H9 (cell line): ENCODE measurements around the gene PTPRN2. TPM values are rescaled to one million over a fixed set of nuclear protein-coding genes. Genes with fewer than 3 reads are reported as not detected.

Experiments used
- DNase-seq: peaks from one replicate; pipeline ENCODE4 v3.0.0-alpha.2; 2017
- H2AFZ ChIP-seq: one replicate; pipeline ENCODE4 v1.6.1; 2013; ENCODE audit warnings: mild to moderate bottlenecking, low read length, control low read depth, moderate library complexity
- H2AK5ac ChIP-seq: 2 replicates; pipeline ENCODE4 v1.6.1; 2013; ENCODE audit warnings: low read length, control low read depth, mixed read lengths; ENCODE audit not compliant: insufficient read length
- H2BK120ac ChIP-seq: one replicate; pipeline ENCODE4 v1.6.1; 2013; ENCODE audit warnings: low read depth, mild to moderate bottlenecking, low read length, control low read depth, inconsistent platforms; ENCODE audit not compliant: poor library complexity, severe bottlenecking
- H2BK12ac ChIP-seq: 2 replicates; pipeline ENCODE4 v1.6.1; 2013; ENCODE audit warnings: low read length, control low read depth, mixed read lengths, low read depth; ENCODE audit not compliant: insufficient read length
- H2BK15ac ChIP-seq: 2 replicates; pipeline ENCODE4 v1.6.1; 2013; ENCODE audit warnings: low read depth, low read length, control low read depth
- H2BK20ac ChIP-seq: one replicate; pipeline ENCODE4 v1.6.1; 2013; ENCODE audit warnings: low read depth, mild to moderate bottlenecking, low read length, control low read depth, inconsistent platforms; ENCODE audit not compliant: poor library complexity, severe bottlenecking
- H2BK5ac ChIP-seq: 2 replicates; pipeline ENCODE4 v1.6.1; 2013; ENCODE audit warnings: low read length, control low read depth, mixed read lengths; ENCODE audit not compliant: insufficient read length
- H3K14ac ChIP-seq: 2 replicates; pipeline ENCODE4 v1.6.1; 2013; ENCODE audit warnings: low read length, control low read depth; ENCODE audit not compliant: insufficient read depth
- H3K18ac ChIP-seq: 2 replicates; pipeline ENCODE4 v1.6.1; 2013; ENCODE audit warnings: low read depth, mild to moderate bottlenecking, mixed read lengths, low read length, control low read depth; ENCODE audit not compliant: insufficient read length
- H3K23ac ChIP-seq: 2 replicates; pipeline ENCODE4 v1.6.1; 2013; ENCODE audit warnings: low read length, control low read depth, mixed read lengths, low read depth; ENCODE audit not compliant: insufficient read length
- H3K23me2 ChIP-seq: 2 replicates; pipeline ENCODE4 v1.6.1; 2013; ENCODE audit warnings: low read depth, mild to moderate bottlenecking, mixed read lengths, low read length, control low read depth; ENCODE audit not compliant: insufficient read length, poor library complexity, severe bottlenecking
- H3K27ac ChIP-seq: 2 replicates; pipeline ENCODE4 v1.5.1; 2013; ENCODE audit warnings: low read length, control low read depth, mixed read lengths, low read depth; ENCODE audit not compliant: insufficient read length
- H3K27me3 ChIP-seq: 2 replicates; pipeline ENCODE4 v1.6.1; 2013; ENCODE audit warnings: low read length, control low read depth, inconsistent platforms; ENCODE audit not compliant: insufficient read depth
- H3K4ac ChIP-seq: 2 replicates; pipeline ENCODE4 v1.6.1; 2013; ENCODE audit warnings: low read depth, mild to moderate bottlenecking, control low read depth, inconsistent platforms, low read length, moderate library complexity
- H3K4me1 ChIP-seq: 2 replicates; pipeline ENCODE4 v1.6.1; 2013; ENCODE audit warnings: low read length, control low read depth, inconsistent platforms; ENCODE audit not compliant: insufficient read depth
- H3K4me2 ChIP-seq: 2 replicates; pipeline ENCODE4 v1.6.1; 2013; ENCODE audit warnings: low read length, control low read depth, mixed read lengths; ENCODE audit not compliant: insufficient read length, insufficient read depth
- H3K56ac ChIP-seq: 2 replicates; pipeline ENCODE4 v1.6.1; 2013; ENCODE audit warnings: low read depth, mild to moderate bottlenecking, mixed read lengths, low read length, control low read depth; ENCODE audit not compliant: insufficient read length
- H3K79me1 ChIP-seq: 2 replicates; pipeline ENCODE4 v1.6.1; 2013; ENCODE audit warnings: low read depth, mild to moderate bottlenecking, moderate library complexity, low read length, control low read depth, inconsistent platforms; ENCODE audit not compliant: insufficient read depth, poor library complexity, severe bottlenecking
- H3K79me2 ChIP-seq: 2 replicates; pipeline ENCODE4 v1.6.1; 2013; ENCODE audit warnings: low read length, control low read depth, inconsistent platforms; ENCODE audit not compliant: insufficient read depth
- H3K9ac ChIP-seq: 2 replicates; pipeline ENCODE4 v1.6.1; 2013; ENCODE audit warnings: low read length, control low read depth, mixed read lengths; ENCODE audit not compliant: insufficient read length; ENCODE audit errors: extremely low read depth
- H3K9me3 ChIP-seq: one replicate; pipeline ENCODE4 v1.6.1; 2013; ENCODE audit warnings: low read depth, low read length, inconsistent platforms; ENCODE audit not compliant: control insufficient read depth
- H3T11ph ChIP-seq: one replicate; pipeline ENCODE4 v1.6.1; 2013; ENCODE audit warnings: mild to moderate bottlenecking, low read length, control low read depth, inconsistent platforms
- H4K20me1 ChIP-seq: one replicate; pipeline ENCODE4 v1.6.1; 2013; ENCODE audit not compliant: control insufficient read depth, insufficient read length, insufficient read depth
- H4K5ac ChIP-seq: 2 replicates; pipeline ENCODE4 v1.6.1; 2013; ENCODE audit warnings: low read depth, mild to moderate bottlenecking, mixed read lengths, low read length, control low read depth; ENCODE audit not compliant: insufficient read length
- H4K8ac ChIP-seq: replicated peaks from 2 replicates; pipeline ENCODE4 v1.6.1; 2013; ENCODE audit warnings: low read length, control low read depth, mixed read lengths, low read depth; ENCODE audit not compliant: insufficient read length
- H4K91ac ChIP-seq: 2 replicates; pipeline ENCODE4 v1.6.1; 2013; ENCODE audit warnings: low read depth, mild to moderate bottlenecking, moderate library complexity, mixed read lengths, low read length, control low read depth; ENCODE audit not compliant: insufficient read length
- H3K27ac Mint-ChIP-seq, 3 experiments: 2 replicates in 2 of 3; 3 replicates in 1 of 3; pipeline ENCODE4 v1.8.0; 2020 to 2021; ENCODE audit warnings: mixed read lengths in 3 of 3, mild to moderate bottlenecking in 1 of 3, moderate library complexity in 1 of 3
- H3K27me3 Mint-ChIP-seq: 2 replicates; pipeline ENCODE4 v1.8.0; 2021; ENCODE audit warnings: low read depth, mild to moderate bottlenecking, moderate library complexity, mixed read lengths
- H3K36me3 Mint-ChIP-seq, 3 experiments: 2 replicates in 2 of 3; 3 replicates in 1 of 3; pipeline ENCODE4 v1.8.0; 2020 to 2021; ENCODE audit warnings: low read depth in 3 of 3, mixed read lengths in 3 of 3; ENCODE audit not compliant: insufficient read depth in 1 of 3
- H3K4me1 Mint-ChIP-seq, 2 experiments: 2 replicates each; pipeline ENCODE4 v1.8.0; 2020; ENCODE audit warnings: mixed read lengths in 2 of 2
- H3K4me3 Mint-ChIP-seq, 2 experiments: 2 replicates in 1 of 2; 3 replicates in 1 of 2; pipeline ENCODE4 v1.8.0; 2020 to 2021; ENCODE audit warnings: mild to moderate bottlenecking in 2 of 2, mixed read lengths in 2 of 2, moderate library complexity in 1 of 2
- H3K9me3 Mint-ChIP-seq, 2 experiments: 2 replicates in 1 of 2; 3 replicates in 1 of 2; pipeline ENCODE4 v1.8.0; 2020; ENCODE audit warnings: mild to moderate bottlenecking in 2 of 2, mixed read lengths in 2 of 2, moderate library complexity in 1 of 2
- CTCF ChIP-seq: fragments of 200-600 bp; sonication (generic); conservative IDR thresholded peaks from 3 replicates; pipeline ENCODE4 v1.8.0; 2021; ENCODE audit warnings: antibody characterized with exemption, mild to moderate bottlenecking
- WGBS: extraction: QIAGEN DNeasy Blood & Tissue Kit; methylation state at CpG from one replicate; pipeline ENCODE4 v1.1.7; 2013; ENCODE audit warnings: missing lambda C conversion rate, low lambda C conversion rate, mixed read lengths; ENCODE audit not compliant: insufficient read length; ENCODE audit errors: extremely low coverage; 5-methylcytosine and 5-hydroxymethylcytosine counted together
- total RNA-seq: library from RNA; stranded (reverse); gene quantifications from 2 replicates; pipeline ENCODE4 v1.2.1, GENCODE V29; 2021

PTPRN2 gene
- total RNA-seq, 1 experiment from 2014 or later: 5.2 TPM

DNA sequence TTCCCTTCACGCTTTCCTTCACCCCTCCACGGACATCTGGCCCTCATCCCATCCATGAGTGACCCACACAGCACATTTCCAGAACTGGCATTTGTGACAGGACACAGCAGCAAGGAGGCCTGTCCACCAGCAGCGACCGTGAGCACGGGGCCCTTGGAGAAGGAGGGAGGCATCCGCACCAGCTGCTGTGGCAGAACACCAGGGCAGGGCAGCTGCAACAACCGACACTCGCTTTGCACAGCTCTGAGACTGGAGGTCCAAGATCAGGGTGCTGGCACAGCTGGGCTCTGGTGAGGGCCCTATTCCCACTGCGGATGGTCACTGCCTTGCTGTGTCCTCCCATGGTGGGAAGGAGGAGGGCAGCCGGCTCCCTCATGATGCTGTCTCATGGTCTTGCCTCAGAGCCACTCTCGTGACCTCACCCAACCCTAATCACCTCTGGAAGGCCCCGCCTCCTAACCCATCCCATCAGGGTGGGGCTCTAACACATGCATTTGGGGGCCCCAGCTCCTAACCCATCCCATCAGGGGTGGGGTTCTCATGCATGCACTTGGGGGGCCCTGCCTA, 36.7 kb downstream of the PTPRN2 start:
- Histone ChIP-seq H4K91ac (no peak overlapping the region), H2BK12ac (no peak overlapping the region), H3K79me1 (no peaks in the 10 kb centered on the region), H4K20me1 (no peaks in the 10 kb centered on the region), H3K4me2 (no peak overlapping the region), H3K79me2 (no peaks in the 10 kb centered on the region), H3K56ac (no peak overlapping the region), H2BK5ac (no peak overlapping the region), H3K4ac (no peak overlapping the region), H3K27me3 (no peaks in the 10 kb centered on the region), H2BK15ac (no peak overlapping the region), H2BK120ac (no peak overlapping the region), H2AK5ac (no peak overlapping the region), H2AFZ (no peak overlapping the region), H4K5ac (no peak overlapping the region), H3K23me2 (no peaks in the 10 kb centered on the region), H3K14ac (peak overlapping the region; percentile 83), H3K9me3 (no peaks in the 10 kb centered on the region), H3K9ac (no peak overlapping the region), H3K4me1 (no peaks in the 10 kb centered on the region), H3K23ac (no peak overlapping the region), H2BK20ac (no peak overlapping the region), H3K18ac (peak overlapping the region; percentile 25), H4K8ac (no peak overlapping the region), H3T11ph (no peak overlapping the region), H3K27ac (no peak overlapping the region)
- Mint-ChIP-seq H3K4me3 (no peak overlapping the region), H3K27me3 (peaks cover 45% of the 10 kb centered on the region), H3K4me1 (peaks cover 19 to 27% of the 10 kb centered on the region in 2 experiments), H3K9me3 (peaks cover 0 to 1% of the 10 kb centered on the region in 2 experiments; a peak in 2 of 5 replicates), H3K27ac (peak overlapping the region in 1 of 3 experiments; percentile 89; a peak in 2 of 7 replicates), H3K36me3 (peaks cover 0 to 2% (median 0%) of the 10 kb centered on the region in 3 experiments; a peak in 2 of 7 replicates)
- no peak for TF ChIP-seq CTCF
- WGBS: no CpG with 5 or more reads among the region's 12 CpGs
- no peak for DNase-seq
